GM12892 (cell line): ENCODE data around the gene NDUFAF8.

ENCODE experiments used
- POLR2A ChIP-seq: IDR thresholded peaks from 2 replicates; pipeline ENCODE4 v1.6.1; 2011; ENCODE audit warnings: low read depth, low read length, control low read depth
- POLR2AphosphoS5 ChIP-seq: IDR thresholded peaks from 2 replicates; pipeline ENCODE4 v1.6.1; 2011; ENCODE audit warnings: low read depth, low read length, control low read depth
- TAF1 ChIP-seq: IDR thresholded peaks from 2 replicates; pipeline ENCODE4 v1.6.1; 2011; ENCODE audit warnings: low read depth, mild to moderate bottlenecking, control low read depth, low read length, borderline replicate concordance

DNA sequence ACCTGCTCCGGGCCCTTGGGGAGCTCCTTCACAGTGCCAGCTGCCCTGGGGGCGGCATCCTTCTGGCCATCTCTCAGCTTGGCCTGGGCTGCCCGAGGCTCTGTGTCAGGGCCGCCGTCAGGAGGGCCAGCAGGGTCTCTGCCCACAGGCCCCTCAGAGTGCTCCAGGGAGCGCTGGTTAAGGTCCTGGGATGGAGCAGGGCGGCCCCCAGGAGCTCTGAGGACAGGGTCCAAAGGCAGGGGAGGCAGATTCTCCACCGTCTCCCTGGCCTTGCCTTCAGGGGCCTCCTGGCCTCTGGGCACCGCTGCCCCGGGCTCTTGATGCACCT lies 7.2 kb downstream of the NDUFAF8 start:
- TF ChIP-seq POLR2AphosphoS5 (no peak), POLR2A (no peak), TAF1 (no peak)
